Skin epidermis (tissue), 12 donors: Measurements from ENCODE around the gene ACTG2.

Experiments
- H3K27ac ChIP-seq, 21 experiments: fragments of 200-600 bp; sonication (generic) in 11 of 21; one replicate each; pipeline ENCODE4 v1.5.0; 2020; ENCODE audit warnings: mild to moderate bottlenecking in 3 of 21, inconsistent platforms in 2 of 21, moderate library complexity in 2 of 21
- H3K4me3 ChIP-seq, 7 experiments: fragments of 200-600 bp; sonication (generic) in 2 of 7; one replicate each; pipeline ENCODE4 v1.5.0; 2020; ENCODE audit warnings: inconsistent platforms in 2 of 7, mild to moderate bottlenecking in 2 of 7, moderate library complexity in 1 of 7

ACTG2 gene

DNA sequence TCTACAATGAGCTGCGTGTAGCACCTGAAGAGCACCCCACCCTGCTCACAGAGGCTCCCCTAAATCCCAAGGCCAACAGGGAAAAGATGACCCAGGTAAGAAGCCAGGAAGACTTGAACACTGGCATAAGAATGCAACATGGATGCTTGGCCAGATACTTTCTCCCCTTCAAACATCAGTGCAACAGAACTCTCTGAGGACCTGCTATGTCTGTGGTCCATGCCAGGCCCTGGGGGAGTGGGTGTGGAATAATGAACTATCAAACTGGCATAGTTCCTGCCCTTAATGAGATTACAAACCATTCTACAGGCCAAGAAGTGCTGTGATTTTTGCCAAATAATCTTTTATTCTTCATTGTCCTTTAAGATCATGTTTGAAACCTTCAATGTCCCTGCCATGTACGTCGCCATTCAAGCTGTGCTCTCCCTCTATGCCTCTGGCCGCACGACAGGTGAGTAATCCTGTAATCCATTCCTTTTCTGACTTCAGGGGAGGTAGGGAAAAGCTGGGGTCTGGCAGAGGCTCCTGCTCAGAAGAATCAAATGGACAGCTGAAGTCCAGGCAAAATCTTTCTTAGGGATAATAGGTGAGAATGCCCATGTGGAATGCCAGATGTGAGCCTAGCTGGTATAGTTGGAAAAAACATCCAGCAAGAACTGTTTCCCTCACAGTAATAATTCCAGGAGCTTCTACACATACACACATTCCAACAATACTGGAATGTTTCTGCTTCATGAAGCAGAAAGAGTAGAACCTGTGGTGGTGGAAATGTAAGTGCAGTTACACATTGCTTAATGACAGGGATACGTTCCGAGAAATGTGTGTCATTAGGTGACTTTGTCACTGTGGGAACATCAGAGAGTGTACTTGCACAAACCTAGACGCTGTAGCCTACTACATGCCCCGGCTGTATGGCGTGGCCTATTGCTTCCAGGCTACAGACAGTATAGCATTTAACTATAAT, 16.2 kb downstream of the ACTG2 start:
- H3K27ac ChIP-seq: no peak overlapping the region

DNA sequence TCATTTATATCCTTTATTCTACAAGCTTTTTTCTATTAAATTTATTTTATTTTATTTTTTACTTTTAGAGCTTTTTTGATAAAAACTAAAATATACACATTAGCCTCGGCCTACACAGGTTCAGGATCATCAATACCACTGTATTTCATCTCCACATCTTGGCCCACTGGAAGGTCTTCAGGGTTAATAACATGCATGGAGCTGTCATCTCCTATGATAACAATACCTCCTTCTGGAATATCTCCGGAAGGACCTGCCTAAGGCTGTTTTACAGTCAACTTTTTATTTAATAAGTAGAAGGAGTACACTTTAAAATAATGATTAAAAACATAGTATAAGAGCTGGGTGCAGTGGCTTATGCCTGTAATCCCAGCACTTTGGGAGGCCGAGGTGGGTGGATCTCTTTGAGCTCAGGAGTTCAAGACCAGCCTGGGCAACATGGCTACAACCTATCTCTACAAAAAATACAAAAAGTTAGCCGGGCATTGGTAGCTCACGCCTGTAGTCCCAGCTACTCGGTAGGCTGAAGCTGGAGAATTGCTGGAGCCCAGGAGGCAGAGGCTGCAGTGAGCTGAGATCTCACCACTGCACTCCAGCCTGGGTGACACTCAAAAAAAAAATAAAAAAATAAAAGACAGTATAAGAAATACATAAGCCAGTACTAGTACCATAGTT, 18.2 kb downstream of the ACTG2 start:
- Histone ChIP-seq H3K4me3 (no peak overlapping the region), H3K27ac (no peak overlapping the region)

More for the DNA sequence above, 16.2 kb downstream of the ACTG2 start:
- H3K4me3 ChIP-seq: no peak overlapping the region

GRCh38 chr2:73911548-73912208, 18.9 kb downstream of the ACTG2 start:
- Histone ChIP-seq H3K27ac (no peak overlapping the region), H3K4me3 (no peak overlapping the region)

DNA sequence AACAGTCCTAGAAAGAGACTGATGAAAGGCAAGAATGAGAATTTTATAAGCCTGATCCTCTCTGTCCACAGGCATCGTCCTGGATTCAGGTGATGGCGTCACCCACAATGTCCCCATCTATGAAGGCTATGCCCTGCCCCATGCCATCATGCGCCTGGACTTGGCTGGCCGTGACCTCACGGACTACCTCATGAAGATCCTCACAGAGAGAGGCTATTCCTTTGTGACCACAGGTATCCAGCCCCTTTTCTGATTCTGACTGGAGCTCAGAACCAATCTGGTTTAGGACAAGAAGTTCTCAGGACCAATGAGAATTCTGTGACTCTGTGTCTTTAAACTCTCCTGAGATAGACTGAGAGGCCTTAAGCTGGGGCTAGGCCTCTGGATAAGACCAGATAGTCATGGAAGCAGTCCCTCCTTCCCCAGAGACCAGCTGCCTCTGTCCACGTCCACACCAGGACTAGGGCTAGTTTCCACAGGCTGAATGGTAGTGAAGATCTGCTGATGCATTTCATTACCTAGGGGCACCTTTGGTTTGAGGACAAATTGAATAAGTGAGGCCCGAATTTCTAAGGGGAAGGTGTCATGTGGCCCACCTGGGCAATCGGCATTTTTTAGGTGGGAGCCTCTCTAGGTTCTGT, 20.7 kb downstream of the ACTG2 start:
- Histone ChIP-seq H3K4me3 (no peak overlapping the region), H3K27ac (no peak overlapping the region)

DNA sequence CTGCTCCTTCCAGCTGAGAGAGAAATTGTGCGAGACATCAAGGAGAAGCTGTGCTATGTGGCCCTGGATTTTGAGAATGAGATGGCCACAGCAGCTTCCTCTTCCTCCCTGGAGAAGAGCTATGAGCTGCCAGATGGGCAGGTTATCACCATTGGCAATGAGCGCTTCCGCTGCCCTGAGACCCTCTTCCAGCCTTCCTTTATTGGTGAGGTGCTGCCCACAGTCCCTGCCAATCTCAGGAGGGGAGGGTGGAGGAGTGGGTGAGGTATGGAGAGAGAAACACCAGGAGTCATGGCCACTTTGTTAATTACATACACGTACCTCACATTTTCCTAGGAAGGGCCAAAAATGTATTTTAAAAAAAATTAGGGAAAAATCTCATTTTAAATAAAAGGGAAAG, 21.9 kb downstream of the ACTG2 start:
- H3K27ac ChIP-seq: no peak overlapping the region
- no peak overlapping the region for H3K4me3 ChIP-seq

DNA sequence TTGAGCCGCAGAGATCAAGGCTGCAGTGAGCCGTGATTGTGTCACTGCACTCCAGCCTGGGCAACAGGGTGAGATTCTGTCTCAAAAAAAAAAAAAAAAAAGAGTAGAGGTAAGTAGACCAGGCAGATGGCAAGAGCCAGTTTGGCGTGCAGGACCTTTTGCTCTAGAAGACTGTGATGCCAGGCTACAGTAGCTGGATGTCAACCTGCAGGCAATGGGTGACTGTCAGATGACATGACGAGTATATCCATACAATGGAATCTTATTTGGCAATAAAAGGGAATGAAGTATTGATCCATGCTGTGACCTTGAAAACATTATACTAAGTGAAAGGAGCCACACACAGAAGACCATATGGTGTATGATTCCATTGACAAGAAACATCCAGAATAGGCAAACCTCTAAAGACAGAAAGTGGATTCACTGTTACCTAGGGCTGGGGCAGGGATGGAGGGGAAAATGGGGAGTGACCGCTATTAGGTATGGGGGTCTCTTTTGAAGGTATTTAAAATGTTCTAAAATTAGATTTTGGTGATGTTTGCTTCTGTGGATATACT, 22.7 kb downstream of the ACTG2 start:
- Histone ChIP-seq H3K27ac (no peak overlapping the region), H3K4me3 (no peak overlapping the region)

DNA sequence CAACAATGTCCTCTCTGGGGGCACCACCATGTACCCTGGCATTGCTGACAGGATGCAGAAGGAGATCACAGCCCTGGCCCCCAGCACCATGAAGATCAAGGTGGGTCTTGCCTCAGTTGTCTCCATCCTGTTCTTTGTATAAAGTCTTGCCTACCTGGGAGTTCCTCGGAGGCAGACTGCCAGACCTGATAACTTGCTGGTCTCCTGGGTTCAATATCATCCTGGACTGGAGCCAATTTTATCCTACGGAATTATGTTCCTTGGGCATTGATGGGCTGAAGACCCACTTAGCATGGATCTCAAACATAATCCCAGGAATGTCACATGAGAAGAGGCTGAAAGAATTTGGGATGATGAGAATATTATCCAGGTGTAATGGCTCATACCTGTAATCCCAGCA, 23.9 kb downstream of the ACTG2 start:
- no peak overlapping the region for H3K27ac ChIP-seq
- H3K4me3 ChIP-seq: no peak overlapping the region

DNA sequence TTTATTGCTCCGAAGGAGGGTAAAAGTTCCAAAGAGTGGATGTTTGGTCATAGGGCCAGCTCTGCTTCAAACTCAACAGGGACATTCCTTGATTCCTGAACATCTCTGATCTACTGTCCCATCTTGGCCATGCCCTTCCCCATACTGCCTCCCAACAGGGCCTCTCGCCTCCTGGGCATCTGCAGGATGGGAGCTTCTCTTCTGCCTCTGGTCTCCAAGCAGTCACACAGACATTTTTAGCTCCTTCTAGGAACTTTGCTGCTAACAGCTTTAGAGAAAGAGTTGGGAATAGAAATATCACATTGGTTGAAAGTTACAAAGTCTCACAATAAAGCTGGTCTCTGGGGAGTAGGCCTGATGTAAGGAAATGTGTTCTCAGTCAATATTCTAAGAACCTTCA, 24.5 kb downstream of the ACTG2 start:
- Histone ChIP-seq H3K4me3 (no peak overlapping the region), H3K27ac (no peak overlapping the region)

DNA sequence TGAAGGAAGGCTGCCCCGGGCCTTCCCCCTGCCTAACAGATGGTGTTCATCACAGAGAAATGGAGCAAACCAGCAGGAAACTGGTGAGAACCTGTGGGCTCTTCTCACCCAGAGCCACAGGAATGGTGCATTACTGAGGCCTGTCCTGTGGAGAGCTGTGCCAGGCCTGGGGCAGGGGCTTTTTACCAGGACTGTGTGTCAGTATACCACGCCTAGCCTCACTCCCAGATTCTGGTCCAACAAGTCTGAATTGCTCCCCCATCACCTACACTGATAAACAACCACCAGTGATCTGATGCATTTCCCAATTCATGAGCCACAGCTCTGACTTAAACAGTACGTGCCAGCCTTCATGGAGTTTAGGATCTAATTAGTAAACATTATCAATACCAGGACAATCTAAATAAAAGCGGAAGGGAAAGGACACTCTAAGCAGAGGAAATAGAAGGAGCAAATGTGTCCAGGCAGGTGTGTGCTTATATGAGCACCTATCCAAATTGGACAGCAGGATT, 24.9 kb downstream of the ACTG2 start:
- Histone ChIP-seq H3K27ac (peak overlapping the region in 1 of 21 experiments; percentile 33), H3K4me3 (no peak overlapping the region)

DNA sequence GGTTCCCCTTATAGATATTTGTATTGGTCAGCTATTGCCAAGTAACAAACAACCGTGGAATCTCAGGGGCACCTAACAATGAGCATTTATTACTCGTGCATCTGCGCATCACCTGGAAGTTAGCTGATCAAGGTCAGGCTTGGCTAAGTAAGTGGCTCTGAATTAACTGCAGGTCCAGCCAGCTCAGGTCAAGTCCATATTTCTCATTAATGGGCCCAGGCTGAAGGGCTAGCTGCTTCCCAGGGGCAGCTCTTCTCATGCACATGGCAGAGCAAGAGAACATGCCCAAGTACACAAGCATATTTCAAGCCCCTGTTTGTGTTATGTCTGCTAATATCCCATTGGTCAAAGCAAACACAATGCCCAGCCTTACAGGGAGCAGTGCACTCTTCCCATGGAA, 26.0 kb downstream of the ACTG2 start:
- Histone ChIP-seq H3K27ac (no peak overlapping the region), H3K4me3 (no peak overlapping the region)

GRCh38 chr2:73919596-73920228, 26.9 kb downstream of the ACTG2 start:
- H3K4me3 ChIP-seq: no peak overlapping the region
- no peak overlapping the region for H3K27ac ChIP-seq

DNA sequence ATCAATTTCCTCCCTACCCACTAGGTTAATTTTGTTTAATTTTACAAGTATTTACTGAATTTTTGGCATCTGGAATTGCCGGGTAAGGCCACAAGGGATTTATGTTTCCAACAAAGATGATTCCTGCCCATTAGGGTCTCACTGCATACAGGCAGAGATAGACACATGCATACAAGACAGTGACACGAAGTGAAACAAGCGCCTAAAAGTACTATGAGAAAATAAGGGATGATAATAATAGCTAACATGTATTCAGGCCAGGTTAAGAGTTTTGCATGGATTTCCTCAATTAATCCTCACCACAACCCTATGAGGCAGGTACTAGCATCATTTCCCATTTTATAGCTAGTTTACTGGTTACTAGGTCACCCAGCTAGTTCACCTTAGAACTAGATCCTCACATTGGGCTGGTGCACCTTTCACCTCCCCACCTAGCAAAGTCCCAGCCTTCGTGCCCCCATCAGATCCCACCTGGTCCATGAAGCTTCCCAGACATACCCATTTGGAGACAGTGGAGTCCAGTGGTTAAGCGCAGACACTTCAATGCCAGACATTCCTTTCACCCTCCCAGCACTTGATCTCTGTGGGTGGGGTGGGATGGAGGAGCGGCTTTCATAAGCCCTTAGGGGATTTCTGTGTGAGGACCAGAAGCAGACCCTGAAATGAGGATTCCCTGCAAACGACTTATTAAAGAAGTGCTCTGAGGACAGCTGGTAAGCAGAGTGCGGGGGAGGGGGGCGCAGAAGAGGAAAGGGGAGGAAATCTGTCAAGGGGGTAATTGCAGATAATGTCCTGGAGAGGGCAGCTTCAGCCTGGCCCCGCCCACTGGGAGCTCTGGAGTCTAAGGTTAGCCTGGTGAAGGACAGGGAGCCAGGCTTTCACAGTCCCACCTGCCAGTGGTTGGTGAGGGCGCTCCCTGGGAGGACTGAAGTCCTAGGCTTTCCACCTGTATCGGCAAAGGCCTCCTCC, 28.1 kb downstream of the ACTG2 start:
- Histone ChIP-seq H3K27ac (no peak overlapping the region), H3K4me3 (no peak overlapping the region)

DNA sequence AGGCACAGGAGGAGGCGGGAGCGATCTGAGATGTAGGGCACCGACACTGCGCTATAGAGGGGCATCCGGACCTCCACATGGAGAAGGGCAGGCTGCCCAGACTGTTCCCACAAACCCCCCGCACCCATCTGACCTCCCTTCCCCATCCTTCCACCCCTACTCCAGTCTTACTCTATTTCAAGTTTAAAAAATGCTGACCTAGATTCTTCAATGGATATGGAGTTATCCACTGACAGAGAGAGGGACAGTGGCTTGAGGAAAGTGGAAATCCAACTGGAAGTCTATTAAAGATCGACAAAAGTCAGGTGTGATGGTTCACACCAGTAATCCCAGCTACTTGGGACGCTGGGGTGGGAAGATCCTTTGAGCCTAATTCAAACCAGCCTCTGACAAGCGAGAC, 28.8 kb downstream of the ACTG2 start:
- no peak overlapping the region for H3K4me3 ChIP-seq

GRCh38 chr2:73922681-73923080, 29.9 kb downstream of the ACTG2 start:
- H3K27ac ChIP-seq: no peak overlapping the region
- no peak overlapping the region for H3K4me3 ChIP-seq

More for the DNA sequence above, 28.8 kb downstream of the ACTG2 start:
- H3K27ac ChIP-seq: no peak overlapping the region

GRCh38 chr2:73925033-73925704, 32.4 kb downstream of the ACTG2 start:
- H3K4me3 ChIP-seq: no peak overlapping the region
- peak overlapping the region in 9 of 21 experiments; percentile 41 to 99 (median 97) for H3K27ac ChIP-seq

- Histone ChIP-seq H3K27ac (peak overlapping the region in 20 of 21 experiments; percentile 34 to 99 (median 92)), H3K4me3 (peak overlapping the region; percentile 56 to 79 (median 65))
Measured at GRCh38 chr2:73925853-73926492, 33.2 kb downstream of the ACTG2 start.
